IPS-11a (cell line): ENCODE results near the gene TTLL6.
"Not testable (repeated sequence)": the region's sequence is repeated elsewhere in the genome, so short reads cannot be mapped to it uniquely, and the experiment has no call there.

Experiments
- H3K4me3 ChIP-seq: one replicate; pipeline ENCODE4 v1.5.1; 2013; ENCODE audit warnings: low read depth, low read length, control low read depth

The TTLL6 gene

GRCh38 chr17:48816438-48816773 lies 623 bp downstream of the TTLL6 start:
- H3K4me3 ChIP-seq: peak overlapping the region; percentile 78

GRCh38 chr17:48815311-48815710 lies 1.7 kb downstream of the TTLL6 start:
- H3K4me3 ChIP-seq: no peak overlapping the region

GRCh38 chr17:48814504-48814903 lies 2.5 kb downstream of the TTLL6 start:
- no peak overlapping the region for H3K4me3 ChIP-seq

GRCh38 chr17:48812001-48812400 lies 5.0 kb downstream of the TTLL6 start:
- H3K4me3 ChIP-seq: no peak overlapping the region

- no peak overlapping the region for H3K4me3 ChIP-seq
Observed at GRCh38 chr17:48809182-48809581, 7.8 kb downstream of the TTLL6 start.

GRCh38 chr17:48804936-48805411 lies 12.1 kb downstream of the TTLL6 start:
- no peak overlapping the region for H3K4me3 ChIP-seq

- no peak overlapping the region for H3K4me3 ChIP-seq
Observed at GRCh38 chr17:48800626-48801217, 16.3 kb downstream of the TTLL6 start.

GRCh38 chr17:48799069-48799723 lies 17.8 kb downstream of the TTLL6 start:
- H3K4me3 ChIP-seq: no peak overlapping the region

GRCh38 chr17:48796163-48796522 lies 20.9 kb downstream of the TTLL6 start:
- H3K4me3 ChIP-seq: not testable (repeated sequence)

- no peak overlapping the region for H3K4me3 ChIP-seq
Observed at GRCh38 chr17:48795444-48796162, 21.4 kb downstream of the TTLL6 start.

GRCh38 chr17:48792033-48792798 lies 24.8 kb downstream of the TTLL6 start:
- no peak overlapping the region for H3K4me3 ChIP-seq

- H3K4me3 ChIP-seq: no peak overlapping the region
Observed at GRCh38 chr17:48791128-48792032, 25.6 kb downstream of the TTLL6 start.

- no peak overlapping the region for H3K4me3 ChIP-seq
Observed at GRCh38 chr17:48790607-48791127, 26.4 kb downstream of the TTLL6 start.

GRCh38 chr17:48787828-48788227 lies 29.2 kb downstream of the TTLL6 start:
- H3K4me3 ChIP-seq: no peak overlapping the region

GRCh38 chr17:48779421-48779820 lies 37.6 kb downstream of the TTLL6 start:
- H3K4me3 ChIP-seq: no peak overlapping the region

- no peak overlapping the region for H3K4me3 ChIP-seq
Observed at GRCh38 chr17:48776602-48777001, 40.4 kb downstream of the TTLL6 start.

- H3K4me3 ChIP-seq: no peak overlapping the region
Observed at GRCh38 chr17:48773245-48773644, 43.8 kb downstream of the TTLL6 start.

GRCh38 chr17:48770954-48771353 lies 46.1 kb downstream of the TTLL6 start:
- no peak overlapping the region for H3K4me3 ChIP-seq

GRCh38 chr17:48769009-48769675 lies 47.9 kb downstream of the TTLL6 start:
- no peak overlapping the region for H3K4me3 ChIP-seq
